HepG2 (cell line): ENCODE results near the gene STMND1. TPM values are rescaled to one million over a fixed set of nuclear protein-coding genes. Genes with fewer than 3 reads are reported as not detected.

Source experiments
- ARID5B ChIP-seq: IDR thresholded peaks from 2 replicates; pipeline ENCODE4 v1.4.0; 2020; ENCODE audit warnings: mild to moderate bottlenecking, missing genetic modification reagents
- ASH2L ChIP-seq: fragments of 300-600, 200-600 bp; sonication (generic); IDR thresholded peaks from 2 replicates; pipeline ENCODE4 v1.7.0; 2017; ENCODE audit warnings: low read depth, mild to moderate bottlenecking, moderate library complexity, mixed read lengths, low read length; ENCODE audit not compliant: insufficient read length
- BATF2 ChIP-seq: sonication (generic); formaldehyde crosslinking; IDR thresholded peaks from 2 replicates; pipeline ENCODE4 v1.8.0; 2022; ENCODE audit warnings: mild to moderate bottlenecking, missing genetic modification reagents, moderate library complexity
- CEBPB ChIP-seq: IDR thresholded peaks from 2 replicates; pipeline ENCODE4 v1.6.1; 2011; ENCODE audit warnings: low read depth, low read length, improper control_type of control experiment, borderline replicate concordance
- ELF3 ChIP-seq: IDR thresholded peaks from 2 replicates; pipeline ENCODE4 v1.6.1; 2016; ENCODE audit warnings: missing genetic modification reagents, missing compliant biosample characterization
- ETV5 ChIP-seq: IDR thresholded peaks from 2 replicates; pipeline ENCODE4 v1.6.1; 2018; ENCODE audit warnings: missing biosample characterization, missing genetic modification reagents, inconsistent platforms, borderline replicate concordance
- FOXM1 ChIP-seq: sonication (generic); formaldehyde crosslinking; IDR thresholded peaks from 2 replicates; pipeline ENCODE4 v1.5.0; 2020; ENCODE audit warnings: missing genetic modification reagents
- FOXP1 ChIP-seq, 2 experiments: fragments of 450-650 bp in 1 of 2; IDR thresholded peaks; 2 replicates each; pipeline ENCODE4 v1.6.1; 2017 to 2018; ENCODE audit warnings: antibody characterized with exemption in 1 of 2
- HIVEP1 ChIP-seq: sonication (generic); formaldehyde crosslinking; IDR thresholded peaks from 2 replicates; pipeline ENCODE4 v1.4.0; 2020; ENCODE audit warnings: mild to moderate bottlenecking, missing genetic modification reagents
- HNF4A ChIP-seq: sonication (generic); formaldehyde crosslinking; IDR thresholded peaks from 2 replicates; pipeline ENCODE4 v1.4.0; 2020; ENCODE audit warnings: missing genetic modification reagents
- IRF9 ChIP-seq: sonication (generic); formaldehyde crosslinking; IDR thresholded peaks from 2 replicates; pipeline ENCODE4 v1.8.0; 2022; ENCODE audit warnings: missing genetic modification reagents, mild to moderate bottlenecking, borderline replicate concordance
- MED1 ChIP-seq: sonication (generic); formaldehyde crosslinking; IDR thresholded peaks from 2 replicates; pipeline ENCODE4 v1.4.0; 2020; ENCODE audit warnings: missing genetic modification reagents
- MIER3 ChIP-seq: IDR thresholded peaks from 2 replicates; pipeline ENCODE4 v1.6.1; 2016; ENCODE audit warnings: missing compliant biosample characterization, borderline replicate concordance
- NFKB2 ChIP-seq: sonication (generic); formaldehyde crosslinking; IDR thresholded peaks from 2 replicates; pipeline ENCODE4 v1.4.0; 2020; ENCODE audit warnings: missing genetic modification reagents, borderline replicate concordance
- PAXIP1 ChIP-seq: sonication (generic); formaldehyde crosslinking; conservative IDR thresholded peaks from 2 replicates; pipeline ENCODE4 v1.4.0; 2020; ENCODE audit warnings: mild to moderate bottlenecking, missing genetic modification reagents, moderate library complexity
- SALL1 ChIP-seq: sonication (generic); formaldehyde crosslinking; IDR thresholded peaks from 2 replicates; pipeline ENCODE4 v1.8.0; 2022; ENCODE audit warnings: mild to moderate bottlenecking, missing genetic modification reagents
- SOX6 ChIP-seq, 2 experiments: fragments of 450-650 bp in 1 of 2; sonication (generic) in 1 of 2; formaldehyde crosslinking in 1 of 2; IDR thresholded peaks; 2 replicates each; pipeline versions ENCODE4 v1.4.0 to v1.6.1; 2017 to 2020; ENCODE audit warnings: antibody characterized with exemption in 1 of 2, mild to moderate bottlenecking in 1 of 2, missing genetic modification reagents in 1 of 2
- SRSF1 ChIP-seq: fragments of 200-400 bp; formaldehyde crosslinking; optimal IDR thresholded peaks from 2 replicates; pipeline ENCODE3; 2017; ENCODE audit warnings: mild to moderate bottlenecking, low read depth, low read length, moderate library complexity
- ZNF292 ChIP-seq: sonication (generic); formaldehyde crosslinking; IDR thresholded peaks from 2 replicates; pipeline ENCODE4 v1.8.1; 2022; ENCODE audit warnings: mild to moderate bottlenecking, low read depth, missing genetic modification reagents, borderline replicate concordance
- ZNF3 ChIP-seq: IDR thresholded peaks from 2 replicates; pipeline ENCODE4 v1.7.0; 2017; ENCODE audit warnings: inconsistent platforms
- ZNF30 ChIP-seq: sonication (generic); formaldehyde crosslinking; IDR thresholded peaks from 2 replicates; pipeline ENCODE4 v1.5.0; 2020; ENCODE audit warnings: mild to moderate bottlenecking, missing genetic modification reagents
- ZNF580 ChIP-seq: IDR thresholded peaks from 2 replicates; pipeline ENCODE4 v1.6.1; 2016; ENCODE audit warnings: low read depth, borderline replicate concordance
- polyA plus RNA-seq, 8 experiments: library from polyadenylated mRNA; depleted of rRNA in 3 of 8; stranded (reverse) in 7 of 8; unstranded in 1 of 8; fragments of >200 nt; fragmentation: Illumina TruSeq in 4 of 8; extraction: Trizol in 4 of 8; gene quantifications; 2 replicates each; pipeline versions ENCODE4 v1.2.1 to v1.2.3, GENCODE V29; 2011 to 2016; ENCODE audit warnings: low read depth in 4 of 8, missing spikeins in 1 of 8, mixed read lengths in 1 of 8; ENCODE audit not compliant: insufficient read depth in 1 of 8
- total RNA-seq, 5 experiments: library from RNA; depleted of rRNA; stranded (reverse); fragments of >200 nt; fragmentation: Illumina TruSeq; extraction: Trizol; gene quantifications; 2 replicates each; pipeline ENCODE4 v1.2.3, GENCODE V29; 2016; ENCODE audit warnings: low read depth in 1 of 5

Gene STMND1
- total and polyA plus RNA-seq, 2 of the 13 experiments (the other 11 are each of a cell fraction or from before 2014, with no cell fraction given) = not detected

GRCh38 chr6:17151888-17152287, 50.0 kb downstream of the STMND1 start (continued):
- no peak for TF ChIP-seq IRF9 (CRISPR knock-in tag)
- TF ChIP-seq ELF3 (CRISPR knock-in tag) = no peak
- no peak for TF ChIP-seq HIVEP1 (CRISPR knock-in tag)
- TF ChIP-seq ZNF580 = no peak
- no peak for TF ChIP-seq BATF2
- TF ChIP-seq FOXP1 (IDR thresholded peaks at IDR 0.05) = no peak
- peak; percentile 79 for TF ChIP-seq FOXP1 (CRISPR knock-in tag; IDR thresholded peaks at IDR 0.05)
- TF ChIP-seq HNF4A (CRISPR knock-in tag) = peak; percentile 56
- TF ChIP-seq ZNF3 (CRISPR knock-in tag) = no peak
- TF ChIP-seq SOX6 (IDR thresholded peaks at IDR 0.05) = no peak
- peak; percentile 76 for TF ChIP-seq SOX6 (CRISPR knock-in tag; IDR thresholded peaks at IDR 0.05)
- peak; percentile 15; the same call in 1 of the 2 replicates for TF ChIP-seq CEBPB
- TF ChIP-seq ZNF292 = no peak
- TF ChIP-seq SALL1 (CRISPR knock-in tag) = peak; percentile 19; the same call in 1 of the 2 replicates
- no peak for TF ChIP-seq MED1 (CRISPR knock-in tag)
- TF ChIP-seq ASH2L = no peak
- TF ChIP-seq ZNF30 = no peak
- no peak for TF ChIP-seq NFKB2 (CRISPR knock-in tag)
- no peak for TF ChIP-seq FOXM1 (CRISPR knock-in tag)
- no peak for TF ChIP-seq SRSF1
- no peak for TF ChIP-seq MIER3 (CRISPR knock-in tag)
- TF ChIP-seq ARID5B (CRISPR knock-in tag) = peak; percentile 53; the same call in 1 of the 2 replicates
- TF ChIP-seq ETV5 (CRISPR knock-in tag) = no peak
- peak; percentile 30; the same call in 1 of the 2 replicates for TF ChIP-seq PAXIP1
